H9 (cell line): ENCODE measurements around the gene FAM32A. TPM values are rescaled to one million over a fixed set of nuclear protein-coding genes. Genes with fewer than 3 reads are reported as not detected.

Experiments
- DNase-seq: peaks from one replicate; pipeline ENCODE4 v3.0.0-alpha.2; 2017
- H2AFZ ChIP-seq: one replicate; pipeline ENCODE4 v1.6.1; 2013; ENCODE audit warnings: mild to moderate bottlenecking, low read length, control low read depth, moderate library complexity
- H2AK5ac ChIP-seq: 2 replicates; pipeline ENCODE4 v1.6.1; 2013; ENCODE audit warnings: low read length, control low read depth, mixed read lengths; ENCODE audit not compliant: insufficient read length
- H2BK120ac ChIP-seq: one replicate; pipeline ENCODE4 v1.6.1; 2013; ENCODE audit warnings: low read depth, mild to moderate bottlenecking, low read length, control low read depth, inconsistent platforms; ENCODE audit not compliant: poor library complexity, severe bottlenecking
- H2BK12ac ChIP-seq: 2 replicates; pipeline ENCODE4 v1.6.1; 2013; ENCODE audit warnings: low read length, control low read depth, mixed read lengths, low read depth; ENCODE audit not compliant: insufficient read length
- H2BK15ac ChIP-seq: 2 replicates; pipeline ENCODE4 v1.6.1; 2013; ENCODE audit warnings: low read depth, low read length, control low read depth
- H2BK20ac ChIP-seq: one replicate; pipeline ENCODE4 v1.6.1; 2013; ENCODE audit warnings: low read depth, mild to moderate bottlenecking, low read length, control low read depth, inconsistent platforms; ENCODE audit not compliant: poor library complexity, severe bottlenecking
- H2BK5ac ChIP-seq: 2 replicates; pipeline ENCODE4 v1.6.1; 2013; ENCODE audit warnings: low read length, control low read depth, mixed read lengths; ENCODE audit not compliant: insufficient read length
- H3K14ac ChIP-seq: 2 replicates; pipeline ENCODE4 v1.6.1; 2013; ENCODE audit warnings: low read length, control low read depth; ENCODE audit not compliant: insufficient read depth
- H3K18ac ChIP-seq: 2 replicates; pipeline ENCODE4 v1.6.1; 2013; ENCODE audit warnings: low read depth, mild to moderate bottlenecking, mixed read lengths, low read length, control low read depth; ENCODE audit not compliant: insufficient read length
- H3K23ac ChIP-seq: 2 replicates; pipeline ENCODE4 v1.6.1; 2013; ENCODE audit warnings: low read length, control low read depth, mixed read lengths, low read depth; ENCODE audit not compliant: insufficient read length
- H3K23me2 ChIP-seq: 2 replicates; pipeline ENCODE4 v1.6.1; 2013; ENCODE audit warnings: low read depth, mild to moderate bottlenecking, mixed read lengths, low read length, control low read depth; ENCODE audit not compliant: insufficient read length, poor library complexity, severe bottlenecking
- H3K27ac ChIP-seq: 2 replicates; pipeline ENCODE4 v1.5.1; 2013; ENCODE audit warnings: low read length, control low read depth, mixed read lengths, low read depth; ENCODE audit not compliant: insufficient read length
- H3K27me3 ChIP-seq: 2 replicates; pipeline ENCODE4 v1.6.1; 2013; ENCODE audit warnings: low read length, control low read depth, inconsistent platforms; ENCODE audit not compliant: insufficient read depth
- H3K4ac ChIP-seq: 2 replicates; pipeline ENCODE4 v1.6.1; 2013; ENCODE audit warnings: low read depth, mild to moderate bottlenecking, control low read depth, inconsistent platforms, low read length, moderate library complexity
- H3K4me1 ChIP-seq: 2 replicates; pipeline ENCODE4 v1.6.1; 2013; ENCODE audit warnings: low read length, control low read depth, inconsistent platforms; ENCODE audit not compliant: insufficient read depth
- H3K4me2 ChIP-seq: 2 replicates; pipeline ENCODE4 v1.6.1; 2013; ENCODE audit warnings: low read length, control low read depth, mixed read lengths; ENCODE audit not compliant: insufficient read length, insufficient read depth
- H3K56ac ChIP-seq: 2 replicates; pipeline ENCODE4 v1.6.1; 2013; ENCODE audit warnings: low read depth, mild to moderate bottlenecking, mixed read lengths, low read length, control low read depth; ENCODE audit not compliant: insufficient read length
- H3K79me1 ChIP-seq: 2 replicates; pipeline ENCODE4 v1.6.1; 2013; ENCODE audit warnings: low read depth, mild to moderate bottlenecking, moderate library complexity, low read length, control low read depth, inconsistent platforms; ENCODE audit not compliant: insufficient read depth, poor library complexity, severe bottlenecking
- H3K79me2 ChIP-seq: 2 replicates; pipeline ENCODE4 v1.6.1; 2013; ENCODE audit warnings: low read length, control low read depth, inconsistent platforms; ENCODE audit not compliant: insufficient read depth
- H3K9ac ChIP-seq: 2 replicates; pipeline ENCODE4 v1.6.1; 2013; ENCODE audit warnings: low read length, control low read depth, mixed read lengths; ENCODE audit not compliant: insufficient read length; ENCODE audit errors: extremely low read depth
- H3K9me3 ChIP-seq: one replicate; pipeline ENCODE4 v1.6.1; 2013; ENCODE audit warnings: low read depth, low read length, inconsistent platforms; ENCODE audit not compliant: control insufficient read depth
- H3T11ph ChIP-seq: one replicate; pipeline ENCODE4 v1.6.1; 2013; ENCODE audit warnings: mild to moderate bottlenecking, low read length, control low read depth, inconsistent platforms
- H4K20me1 ChIP-seq: one replicate; pipeline ENCODE4 v1.6.1; 2013; ENCODE audit not compliant: control insufficient read depth, insufficient read length, insufficient read depth
- H4K5ac ChIP-seq: 2 replicates; pipeline ENCODE4 v1.6.1; 2013; ENCODE audit warnings: low read depth, mild to moderate bottlenecking, mixed read lengths, low read length, control low read depth; ENCODE audit not compliant: insufficient read length
- H4K8ac ChIP-seq: replicated peaks from 2 replicates; pipeline ENCODE4 v1.6.1; 2013; ENCODE audit warnings: low read length, control low read depth, mixed read lengths, low read depth; ENCODE audit not compliant: insufficient read length
- H4K91ac ChIP-seq: 2 replicates; pipeline ENCODE4 v1.6.1; 2013; ENCODE audit warnings: low read depth, mild to moderate bottlenecking, moderate library complexity, mixed read lengths, low read length, control low read depth; ENCODE audit not compliant: insufficient read length
- H3K27ac Mint-ChIP-seq, 3 experiments: 2 replicates in 2 of 3; 3 replicates in 1 of 3; pipeline ENCODE4 v1.8.0; 2020 to 2021; ENCODE audit warnings: mixed read lengths in 3 of 3, mild to moderate bottlenecking in 1 of 3, moderate library complexity in 1 of 3
- H3K27me3 Mint-ChIP-seq: 2 replicates; pipeline ENCODE4 v1.8.0; 2021; ENCODE audit warnings: low read depth, mild to moderate bottlenecking, moderate library complexity, mixed read lengths
- H3K36me3 Mint-ChIP-seq, 3 experiments: 2 replicates in 2 of 3; 3 replicates in 1 of 3; pipeline ENCODE4 v1.8.0; 2020 to 2021; ENCODE audit warnings: low read depth in 3 of 3, mixed read lengths in 3 of 3; ENCODE audit not compliant: insufficient read depth in 1 of 3
- H3K4me1 Mint-ChIP-seq, 2 experiments: 2 replicates each; pipeline ENCODE4 v1.8.0; 2020; ENCODE audit warnings: mixed read lengths in 2 of 2
- H3K4me3 Mint-ChIP-seq, 2 experiments: 2 replicates in 1 of 2; 3 replicates in 1 of 2; pipeline ENCODE4 v1.8.0; 2020 to 2021; ENCODE audit warnings: mild to moderate bottlenecking in 2 of 2, mixed read lengths in 2 of 2, moderate library complexity in 1 of 2
- H3K9me3 Mint-ChIP-seq, 2 experiments: 2 replicates in 1 of 2; 3 replicates in 1 of 2; pipeline ENCODE4 v1.8.0; 2020; ENCODE audit warnings: mild to moderate bottlenecking in 2 of 2, mixed read lengths in 2 of 2, moderate library complexity in 1 of 2
- WGBS: extraction: QIAGEN DNeasy Blood & Tissue Kit; methylation state at CpG from one replicate; pipeline ENCODE4 v1.1.7; 2013; ENCODE audit warnings: missing lambda C conversion rate, low lambda C conversion rate, mixed read lengths; ENCODE audit not compliant: insufficient read length; ENCODE audit errors: extremely low coverage; 5-methylcytosine and 5-hydroxymethylcytosine counted together
- total RNA-seq: library from RNA; stranded (reverse); gene quantifications from 2 replicates; pipeline ENCODE4 v1.2.1, GENCODE V29; 2021
- TF ChIP-seq, protein P1 (sequence below): fragments of 200-600 bp; sonication (generic); conservative IDR thresholded peaks from 3 replicates; pipeline ENCODE4 v1.8.0; 2021; ENCODE audit warnings: antibody characterized with exemption, mild to moderate bottlenecking

Gene FAM32A
- total RNA-seq, 1 experiment from 2014 or later: 91.9 TPM

DNA sequence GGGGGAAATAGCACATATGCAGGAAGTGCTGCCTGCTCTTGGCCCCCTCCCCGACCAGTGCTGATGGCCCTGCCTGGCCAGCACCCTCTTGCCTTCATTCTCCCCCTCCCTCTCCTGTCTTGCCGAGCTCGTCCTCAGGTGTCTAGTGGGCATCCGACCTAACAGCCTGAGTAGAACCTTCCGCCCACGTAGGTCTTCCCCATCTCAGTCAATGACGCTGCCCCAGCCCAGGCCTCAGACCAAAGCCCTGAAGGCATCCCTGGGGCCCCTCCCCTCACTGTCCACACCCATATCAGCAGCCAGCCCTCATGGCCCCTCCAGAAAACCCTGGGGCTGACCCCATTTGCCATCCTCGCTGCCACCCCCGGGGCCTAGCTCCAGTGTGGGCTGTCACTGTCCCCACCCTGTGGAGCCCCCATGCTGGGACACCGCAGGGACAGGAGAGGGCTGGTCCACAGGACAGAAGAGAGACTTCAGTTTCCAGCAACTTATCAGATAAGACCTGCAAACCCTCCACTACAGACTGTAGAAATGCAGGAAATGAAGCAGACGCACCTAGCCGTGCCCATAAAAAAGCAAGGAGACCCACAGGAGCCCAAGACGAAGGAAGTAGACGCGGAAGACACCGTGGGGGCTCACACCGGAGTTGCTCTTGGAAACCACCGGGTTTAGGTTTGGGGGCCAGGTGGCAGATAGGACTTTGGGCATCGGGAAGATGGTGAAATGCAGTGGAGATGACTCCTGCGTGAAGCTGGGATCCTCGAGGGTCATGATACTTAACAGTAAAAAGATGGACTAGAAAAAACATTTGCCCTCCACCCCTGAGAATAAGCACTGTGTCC lies 50.8 kb downstream of the FAM32A start:
- H2AK5ac ChIP-seq: no peak overlapping the region
- Mint-ChIP-seq H3K4me1 (no peaks in the 10 kb centered on the region), H3K9me3 (0 out of 5 replicates have a peak, but pooled peaks cover 0 to 2% of the 10 kb centered on the region in 2 experiments), H3K27ac (no peak overlapping the region), H3K36me3 (peaks cover 0 to 18% (median 1%) of the 10 kb centered on the region in 3 experiments; a peak in 5 of 7 replicates), H3K27me3 (peaks cover 2% of the 10 kb centered on the region), H3K4me3 (no peak overlapping the region)
- H3K4me2 ChIP-seq: no peak overlapping the region
- no peaks in the 10 kb centered on the region for H3K9me3 ChIP-seq
- no peak overlapping the region for H3K27ac ChIP-seq
- no peak overlapping the region for H2BK20ac ChIP-seq
- H2BK15ac ChIP-seq: no peak overlapping the region
- no peaks in the 10 kb centered on the region for H3K79me2 ChIP-seq
- no peak overlapping the region for H4K5ac ChIP-seq
- H2BK12ac ChIP-seq: no peak overlapping the region
- no peak overlapping the region for H3K4ac ChIP-seq
- H3K4me1 ChIP-seq: no peaks in the 10 kb centered on the region
- no peak overlapping the region for H3K56ac ChIP-seq
- no peak overlapping the region for H4K91ac ChIP-seq
- H4K20me1 ChIP-seq: no peaks in the 10 kb centered on the region
- no peak for DNase-seq
- H3K14ac ChIP-seq: no peak overlapping the region
- H2AFZ ChIP-seq: no peak overlapping the region
- no peak overlapping the region for H2BK120ac ChIP-seq
- H3K23ac ChIP-seq: no peak overlapping the region
- no peaks in the 10 kb centered on the region for H3K27me3 ChIP-seq
- H3K79me1 ChIP-seq: no peaks in the 10 kb centered on the region
- H4K8ac ChIP-seq: no peak overlapping the region
- no peak overlapping the region for H3K18ac ChIP-seq
- TF ChIP-seq, protein P1, sequence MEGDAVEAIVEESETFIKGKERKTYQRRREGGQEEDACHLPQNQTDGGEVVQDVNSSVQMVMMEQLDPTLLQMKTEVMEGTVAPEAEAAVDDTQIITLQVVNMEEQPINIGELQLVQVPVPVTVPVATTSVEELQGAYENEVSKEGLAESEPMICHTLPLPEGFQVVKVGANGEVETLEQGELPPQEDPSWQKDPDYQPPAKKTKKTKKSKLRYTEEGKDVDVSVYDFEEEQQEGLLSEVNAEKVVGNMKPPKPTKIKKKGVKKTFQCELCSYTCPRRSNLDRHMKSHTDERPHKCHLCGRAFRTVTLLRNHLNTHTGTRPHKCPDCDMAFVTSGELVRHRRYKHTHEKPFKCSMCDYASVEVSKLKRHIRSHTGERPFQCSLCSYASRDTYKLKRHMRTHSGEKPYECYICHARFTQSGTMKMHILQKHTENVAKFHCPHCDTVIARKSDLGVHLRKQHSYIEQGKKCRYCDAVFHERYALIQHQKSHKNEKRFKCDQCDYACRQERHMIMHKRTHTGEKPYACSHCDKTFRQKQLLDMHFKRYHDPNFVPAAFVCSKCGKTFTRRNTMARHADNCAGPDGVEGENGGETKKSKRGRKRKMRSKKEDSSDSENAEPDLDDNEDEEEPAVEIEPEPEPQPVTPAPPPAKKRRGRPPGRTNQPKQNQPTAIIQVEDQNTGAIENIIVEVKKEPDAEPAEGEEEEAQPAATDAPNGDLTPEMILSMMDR: no peak
- no peak overlapping the region for H3T11ph ChIP-seq
- H2BK5ac ChIP-seq: no peak overlapping the region
- no peak overlapping the region for H3K9ac ChIP-seq
- H3K23me2 ChIP-seq: no peaks in the 10 kb centered on the region
- no CpG with 5 or more reads among the region's 21 CpGs for WGBS

Other genes with a start within 250 kb of the FAM32A start
- gene OR10H4, start 236.4 kb upstream of the FAM32A start, total RNA-seq: not detected in 2 replicates
- 431 TPM in 2 replicates for gene TPM4, start 108.9 kb upstream of the FAM32A start, total RNA-seq
- 93.8 and 103 TPM in 2 replicates for gene RAB8A, start 73.5 kb upstream of the FAM32A start, total RNA-seq
- gene HSH2D, start 41.7 kb upstream of the FAM32A start, total RNA-seq: 1.8 and 2.3 TPM in 2 replicates
- gene CIB3, start 11.9 kb upstream of the FAM32A start, total RNA-seq: not detected in 2 replicates
- gene AP1M1, start 12.5 kb downstream of the FAM32A start, total RNA-seq: 30.3 and 37.6 TPM in 2 replicates
- gene KLF2, start 139.4 kb downstream of the FAM32A start, total RNA-seq: 0.24 and 0.33 TPM in 2 replicates